22Rv1 (cell line): Measurements from ENCODE around the gene GAREM1.
A peak's percentile ranks its signal among the peaks of the same experiment; 100 is the strongest.
"Not testable (repeated sequence)": the region's sequence is repeated elsewhere in the genome, so short reads cannot be mapped to it uniquely, and the experiment has no call there.

ENCODE experiments used
- H3K27ac ChIP-seq: fragments of 450-650 bp; 2 replicates; pipeline ENCODE4 v1.5.1; 2017
- ZFX ChIP-seq: fragments of 450-650 bp; IDR thresholded peaks from 2 replicates; pipeline ENCODE4 v1.6.1; 2017; ENCODE audit warnings: antibody characterized with exemption, borderline replicate concordance
- TF ChIP-seq, protein P1 (sequence below): fragments of 450-650 bp; IDR thresholded peaks from 2 replicates; pipeline ENCODE4 v1.5.1; 2017; ENCODE audit warnings: mild to moderate bottlenecking

GAREM1 gene

GRCh38 chr18:32470714-32471633 lies at the start of gene GAREM1:
Gene GAREM1 (minus strand): TSS chr18:32470882. CDS start chr18:32470428, 454 bp downstream.
- H3K27ac ChIP-seq, result peak within 1 kb of the TSS; percentile 59
- TF ChIP-seq, protein P1, sequence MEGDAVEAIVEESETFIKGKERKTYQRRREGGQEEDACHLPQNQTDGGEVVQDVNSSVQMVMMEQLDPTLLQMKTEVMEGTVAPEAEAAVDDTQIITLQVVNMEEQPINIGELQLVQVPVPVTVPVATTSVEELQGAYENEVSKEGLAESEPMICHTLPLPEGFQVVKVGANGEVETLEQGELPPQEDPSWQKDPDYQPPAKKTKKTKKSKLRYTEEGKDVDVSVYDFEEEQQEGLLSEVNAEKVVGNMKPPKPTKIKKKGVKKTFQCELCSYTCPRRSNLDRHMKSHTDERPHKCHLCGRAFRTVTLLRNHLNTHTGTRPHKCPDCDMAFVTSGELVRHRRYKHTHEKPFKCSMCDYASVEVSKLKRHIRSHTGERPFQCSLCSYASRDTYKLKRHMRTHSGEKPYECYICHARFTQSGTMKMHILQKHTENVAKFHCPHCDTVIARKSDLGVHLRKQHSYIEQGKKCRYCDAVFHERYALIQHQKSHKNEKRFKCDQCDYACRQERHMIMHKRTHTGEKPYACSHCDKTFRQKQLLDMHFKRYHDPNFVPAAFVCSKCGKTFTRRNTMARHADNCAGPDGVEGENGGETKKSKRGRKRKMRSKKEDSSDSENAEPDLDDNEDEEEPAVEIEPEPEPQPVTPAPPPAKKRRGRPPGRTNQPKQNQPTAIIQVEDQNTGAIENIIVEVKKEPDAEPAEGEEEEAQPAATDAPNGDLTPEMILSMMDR, result peak; percentile 60
- TF ChIP-seq ZFX, result no peak

DNA sequence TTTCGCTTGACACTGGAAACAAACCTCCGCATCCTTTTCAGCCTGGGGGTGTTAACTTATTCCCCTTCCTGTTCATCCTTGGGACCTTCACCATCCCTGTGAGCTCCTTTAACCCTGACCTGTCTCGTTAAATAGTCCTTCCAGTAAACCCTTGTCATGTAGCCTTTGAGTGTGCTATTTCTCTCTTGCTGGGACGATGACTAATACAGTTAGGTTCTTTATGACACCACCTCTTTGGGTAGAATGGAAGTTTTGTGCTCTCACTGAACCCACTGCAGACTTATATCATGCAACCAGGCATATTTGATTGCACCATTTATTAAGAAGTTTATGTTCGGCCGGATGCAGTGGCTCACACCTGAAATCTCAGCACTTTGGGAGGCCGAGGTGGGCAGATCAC lies 40.5 kb upstream of the GAREM1 start:
- TF ChIP-seq ZFX, result no peak
- TF ChIP-seq, protein P1, result no peak
- no peak overlapping the region for H3K27ac ChIP-seq

DNA sequence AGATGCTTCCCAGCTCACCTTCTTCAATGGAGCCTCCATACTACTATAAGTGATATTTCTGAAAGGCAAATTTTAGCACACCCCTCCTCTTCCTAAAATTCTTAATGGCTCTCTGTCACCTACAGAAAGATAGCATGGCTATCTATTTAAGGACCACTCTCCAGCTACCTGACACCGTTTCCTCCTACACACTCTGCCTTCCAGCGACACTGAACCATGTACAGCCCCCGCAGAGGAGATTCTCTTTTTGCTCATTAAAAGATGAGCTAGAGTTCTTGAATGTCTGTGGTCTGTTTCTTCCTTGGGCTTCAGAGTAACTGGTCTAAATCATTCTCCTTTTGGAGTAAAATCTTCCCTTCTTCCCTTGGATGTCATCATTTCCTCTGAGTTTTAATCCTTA lies 38.4 kb upstream of the GAREM1 start:
- no peak overlapping the region for H3K27ac ChIP-seq
- TF ChIP-seq, protein P1, result no peak
- no peak for TF ChIP-seq ZFX

DNA sequence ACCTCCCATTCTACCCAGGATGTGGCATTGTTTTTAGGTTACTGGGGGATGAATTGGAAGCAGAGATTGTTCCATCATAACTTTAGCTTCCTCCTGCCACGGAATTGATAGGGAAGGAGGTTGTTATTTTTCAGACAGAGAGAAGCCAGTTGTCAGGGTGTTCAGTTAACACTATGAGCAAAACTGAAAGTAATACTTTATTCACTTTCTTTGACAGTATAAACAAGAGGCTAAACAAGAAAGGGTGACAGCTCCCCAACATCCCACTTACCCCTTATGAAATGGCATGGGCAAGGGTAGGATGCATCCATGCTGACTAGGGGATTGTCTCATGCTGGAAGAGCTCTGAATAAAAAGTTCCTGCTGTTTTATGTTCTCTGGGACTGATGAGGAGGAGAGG lies 36.4 kb upstream of the GAREM1 start:
- TF ChIP-seq, protein P1, result no peak
- no peak for TF ChIP-seq ZFX

DNA sequence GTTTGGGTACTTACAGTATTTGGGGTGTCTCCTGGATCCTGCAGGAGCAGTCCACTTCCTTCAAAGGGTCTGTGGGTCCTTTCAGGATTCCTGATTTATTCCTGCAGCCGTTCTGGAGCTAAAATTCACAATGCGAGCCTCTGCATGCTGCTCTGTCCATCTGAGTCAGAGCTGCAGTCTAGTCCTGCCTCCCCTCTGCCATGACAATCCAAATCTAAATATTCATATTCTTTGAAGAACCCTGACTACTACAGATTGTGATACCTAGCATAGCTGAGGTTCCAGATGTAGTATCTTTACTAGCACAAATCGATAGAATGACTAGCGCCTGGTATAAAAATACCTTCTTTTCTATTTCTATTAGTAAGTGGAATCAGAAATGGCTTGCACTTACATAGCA lies 31.3 kb upstream of the GAREM1 start:
- no peak overlapping the region for H3K27ac ChIP-seq
- TF ChIP-seq, protein P1, result no peak
- no peak for TF ChIP-seq ZFX

More for the DNA sequence above, 36.4 kb upstream of the GAREM1 start:
- H3K27ac ChIP-seq, result no peak overlapping the region

DNA sequence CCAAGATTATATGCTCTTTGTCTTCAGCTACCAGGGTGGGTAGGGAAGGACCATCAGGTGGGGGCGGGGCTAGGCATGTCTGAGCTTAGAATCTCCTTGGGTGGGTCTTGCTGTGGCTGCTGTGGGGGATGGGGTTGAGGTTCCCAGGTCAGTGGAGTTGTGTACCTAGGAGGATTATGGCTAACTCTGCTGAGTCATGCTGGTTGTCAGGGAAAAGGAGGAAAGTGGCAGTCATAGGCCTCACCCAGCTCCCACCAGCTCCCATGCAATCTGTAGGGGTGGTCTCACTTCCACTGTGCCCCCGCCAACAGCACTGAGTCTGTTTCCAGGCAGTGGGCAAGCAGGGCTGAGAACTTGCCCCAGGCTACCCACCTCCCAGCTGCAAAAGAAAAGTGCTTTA lies 30.6 kb upstream of the GAREM1 start:
- not testable (repeated sequence) for H3K27ac ChIP-seq

GRCh38 chr18:32483002-32483401 lies 12.3 kb upstream of the GAREM1 start:
- TF ChIP-seq ZFX, result no peak
- TF ChIP-seq, protein P1, result no peak
- no peak overlapping the region for H3K27ac ChIP-seq
